Right atrium auricular region (tissue), 2 donors: Measurements from ENCODE around the gene CDC40. TPM values are rescaled to one million over a fixed set of nuclear protein-coding genes. Genes with fewer than 3 reads are reported as not detected.
"Not testable (repeated sequence)": the region's sequence is repeated elsewhere in the genome, so short reads cannot be mapped to it uniquely, and the experiment has no call there.

Source experiments
- DNase-seq: peaks from one replicate; pipeline ENCODE4 v3.0.0-alpha.2; 2019; ENCODE audit warnings: low spot score
- H3K27ac ChIP-seq, 2 donors: fragments of 200-600 bp; sonication (generic); 1 replicate in 1 of 2; 2 replicates in 1 of 2; pipeline ENCODE4 v1.5.1; 2016 to 2019
- H3K27me3 ChIP-seq, 2 donors: fragments of 200-600 bp; sonication (generic); one replicate each; pipeline versions ENCODE4 v1.5.1 to v1.6.0; 2017 to 2019
- H3K36me3 ChIP-seq: fragments of 200-600 bp; sonication (generic); one replicate; pipeline ENCODE4 v1.5.1; 2016
- H3K4me1 ChIP-seq, 2 donors: fragments of 200-600 bp; sonication (generic); one replicate each; pipeline versions ENCODE4 v1.5.1 to v1.6.0; 2017 to 2019
- H3K4me3 ChIP-seq, 2 donors: fragments of 200-600 bp; sonication (generic); 1 replicate in 1 of 2; 2 replicates in 1 of 2; pipeline ENCODE4 v1.5.1; 2017 to 2019; ENCODE audit warnings: mild to moderate bottlenecking in 1 of 2, moderate library complexity in 1 of 2
- H3K9me3 ChIP-seq, 2 donors: fragments of 200-600 bp; sonication (generic); one replicate each; pipeline ENCODE4 v1.5.1; 2019
- total RNA-seq, 2 donors: library from RNA; depleted of rRNA; stranded (reverse); fragments of >200 nt; gene quantifications; one replicate each; pipeline ENCODE4 v1.1.0, GENCODE V29; 2016
- TF ChIP-seq, protein P1 (sequence below), 2 donors: fragments of 200-600 bp; sonication (generic); IDR thresholded peaks; one replicate each; pipeline ENCODE4 v1.5.1; 2019; ENCODE audit warnings: antibody characterized with exemption in 2 of 2

The CDC40 gene
- total RNA-seq, 2 donors from 2014 or later, result 9.9 to 10.1 TPM

GRCh38 chr6:110232450-110232849, 52.2 kb downstream of the CDC40 start:
- peaks cover 12% of the 10 kb centered on the region for H3K36me3 ChIP-seq
- TF ChIP-seq, protein P1, sequence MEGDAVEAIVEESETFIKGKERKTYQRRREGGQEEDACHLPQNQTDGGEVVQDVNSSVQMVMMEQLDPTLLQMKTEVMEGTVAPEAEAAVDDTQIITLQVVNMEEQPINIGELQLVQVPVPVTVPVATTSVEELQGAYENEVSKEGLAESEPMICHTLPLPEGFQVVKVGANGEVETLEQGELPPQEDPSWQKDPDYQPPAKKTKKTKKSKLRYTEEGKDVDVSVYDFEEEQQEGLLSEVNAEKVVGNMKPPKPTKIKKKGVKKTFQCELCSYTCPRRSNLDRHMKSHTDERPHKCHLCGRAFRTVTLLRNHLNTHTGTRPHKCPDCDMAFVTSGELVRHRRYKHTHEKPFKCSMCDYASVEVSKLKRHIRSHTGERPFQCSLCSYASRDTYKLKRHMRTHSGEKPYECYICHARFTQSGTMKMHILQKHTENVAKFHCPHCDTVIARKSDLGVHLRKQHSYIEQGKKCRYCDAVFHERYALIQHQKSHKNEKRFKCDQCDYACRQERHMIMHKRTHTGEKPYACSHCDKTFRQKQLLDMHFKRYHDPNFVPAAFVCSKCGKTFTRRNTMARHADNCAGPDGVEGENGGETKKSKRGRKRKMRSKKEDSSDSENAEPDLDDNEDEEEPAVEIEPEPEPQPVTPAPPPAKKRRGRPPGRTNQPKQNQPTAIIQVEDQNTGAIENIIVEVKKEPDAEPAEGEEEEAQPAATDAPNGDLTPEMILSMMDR (IDR thresholded peaks at IDR 0.05), result no peak
- no peaks in the 10 kb centered on the region for H3K9me3 ChIP-seq
- no peaks in the 10 kb centered on the region for H3K4me1 ChIP-seq
- H3K27ac ChIP-seq, result no peak overlapping the region
- no peak overlapping the region for H3K4me3 ChIP-seq
- H3K27me3 ChIP-seq, result no peaks in the 10 kb centered on the region
- DNase-seq, result no peak

DNA sequence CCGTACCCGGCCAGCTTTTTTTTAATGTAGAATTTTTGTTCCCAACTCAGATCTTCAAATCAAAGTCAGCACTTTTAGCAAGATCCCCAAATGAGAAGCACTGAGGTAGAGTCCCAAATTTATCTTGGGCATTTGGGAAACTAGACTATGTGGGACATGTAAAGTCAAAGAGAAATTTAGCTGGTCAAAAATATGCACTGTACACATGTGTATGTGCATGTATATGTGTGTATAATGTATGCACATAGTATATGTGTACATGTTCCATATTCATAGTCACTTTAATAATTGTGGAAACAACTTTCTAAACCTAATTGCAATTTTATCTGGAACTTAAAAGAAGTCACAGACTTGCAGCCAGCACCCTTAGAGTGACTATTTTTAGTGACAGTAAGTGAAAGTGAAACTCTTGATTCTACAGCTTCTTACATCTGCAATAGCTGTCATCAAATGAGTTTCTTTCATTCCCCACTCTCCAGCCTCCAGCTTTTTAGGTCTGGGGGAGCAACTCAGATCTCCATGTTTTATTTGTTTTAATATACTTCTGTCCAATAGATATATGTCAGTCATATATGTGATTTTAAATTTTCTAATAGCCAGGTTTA, 53.6 kb downstream of the CDC40 start:
- Histone ChIP-seq H3K9me3 (no peaks in the 10 kb centered on the region), H3K27ac (no peak overlapping the region), H3K4me1 (no peaks in the 10 kb centered on the region), H3K4me3 (no peak overlapping the region), H3K36me3 (peaks cover 6% of the 10 kb centered on the region), H3K27me3 (no peaks in the 10 kb centered on the region)
- DNase-seq, result no peak
- TF ChIP-seq, protein P1 (IDR thresholded peaks at IDR 0.05), result no peak

- H3K27ac ChIP-seq, H3K4me1 ChIP-seq, H3K36me3 ChIP-seq, H3K9me3 ChIP-seq, H3K27me3 ChIP-seq, DNase-seq, H3K4me3 ChIP-seq: not testable (repeated sequence)
These were observed 55.8 kb downstream of the CDC40 start for GRCh38 chr6:110236007-110236406.

- H3K27me3 ChIP-seq, result no peaks in the 10 kb centered on the region
- no peaks in the 10 kb centered on the region for H3K9me3 ChIP-seq
- no peaks in the 10 kb centered on the region for H3K4me1 ChIP-seq
- H3K36me3 ChIP-seq, result no peaks in the 10 kb centered on the region
- no peak overlapping the region for H3K4me3 ChIP-seq
- no peak overlapping the region for H3K27ac ChIP-seq
- TF ChIP-seq, protein P1 (IDR thresholded peaks at IDR 0.05), result no peak
- DNase-seq, result no peak
These were observed 59.5 kb downstream of the CDC40 start for GRCh38 chr6:110239526-110240274.

GRCh38 chr6:110244621-110245020, 64.4 kb downstream of the CDC40 start:
- not testable (repeated sequence) for H3K36me3 ChIP-seq, H3K4me3 ChIP-seq, H3K4me1 ChIP-seq, H3K27ac ChIP-seq, DNase-seq, H3K27me3 ChIP-seq, H3K9me3 ChIP-seq

- H3K27me3 ChIP-seq, result no peaks in the 10 kb centered on the region
These were observed 66.2 kb downstream of the CDC40 start for GRCh38 chr6:110246378-110246777.

More at GRCh38 chr6:110246378-110246777, 66.2 kb downstream of the CDC40 start:
- Histone ChIP-seq H3K4me1 (no peaks in the 10 kb centered on the region), H3K4me3 (no peak overlapping the region), H3K36me3 (no peaks in the 10 kb centered on the region), H3K27ac (no peak overlapping the region), H3K9me3 (no peaks in the 10 kb centered on the region)
- no peak for DNase-seq
- TF ChIP-seq, protein P1 (IDR thresholded peaks at IDR 0.05), result no peak
